Neural cell (in vitro differentiated cells): Measurements from ENCODE around the gene OGT. TPM values are rescaled to one million over a fixed set of nuclear protein-coding genes. Genes with fewer than 3 reads are reported as not detected.
"Not testable (repeated sequence)": the region's sequence is repeated elsewhere in the genome, so short reads cannot be mapped to it uniquely, and the experiment has no call there.

Experiments
- H2AFZ ChIP-seq: fragments of 200-600, 300-800 bp; sonication (generic), shearing (Covaris generic); 2 replicates; pipeline ENCODE4 v1.6.0; 2014; ENCODE audit warnings: low read depth, mild to moderate bottlenecking, antibody characterized with exemption, low read length, moderate library complexity
- H3F3A ChIP-seq: fragments of 200-600 bp; shearing (Covaris generic); 2 replicates; pipeline ENCODE4 v1.6.1; 2016; ENCODE audit warnings: mild to moderate bottlenecking, moderate library complexity, mixed read lengths, antibody characterized with exemption, low read length; ENCODE audit not compliant: insufficient read depth, poor library complexity, severe bottlenecking
- H3K27ac ChIP-seq: fragments of 200-600, 300-800 bp; sonication (generic), shearing (Covaris generic); 2 replicates; pipeline ENCODE4 v1.5.1; 2014; ENCODE audit warnings: mild to moderate bottlenecking, low read length, moderate library complexity
- H3K27me3 ChIP-seq: fragments of 300-800, 200-600 bp; sonication (generic), shearing (Covaris generic); 2 replicates; pipeline ENCODE4 v1.6.0; 2014; ENCODE audit warnings: mild to moderate bottlenecking, low read depth, low read length, moderate library complexity; ENCODE audit not compliant: insufficient read depth
- H3K36me3 ChIP-seq: fragments of 300-800, 200-600 bp; sonication (generic), shearing (Covaris generic); 2 replicates; pipeline ENCODE4 v1.5.1; 2014; ENCODE audit warnings: mild to moderate bottlenecking, antibody characterized with exemption, low read length, moderate library complexity; ENCODE audit not compliant: insufficient read depth
- H3K4me2 ChIP-seq: fragments of 300-800, 200-600 bp; sonication (generic), shearing (Covaris generic); 2 replicates; pipeline ENCODE4 v1.6.0; 2014; ENCODE audit warnings: mild to moderate bottlenecking, low read length
- H3K4me3 ChIP-seq: fragments of 300-800, 200-600 bp; sonication (generic), shearing (Covaris generic); 2 replicates; pipeline ENCODE4 v1.5.1; 2014; ENCODE audit warnings: mild to moderate bottlenecking, low read length, moderate library complexity
- H3K79me2 ChIP-seq: fragments of 200-600 bp; shearing (Covaris generic); replicated peaks from 2 replicates; pipeline ENCODE4 v1.6.0; 2014; ENCODE audit warnings: mild to moderate bottlenecking, low read length, moderate library complexity; ENCODE audit not compliant: insufficient read depth
- H3K9ac ChIP-seq: fragments of 300-800, 200-600 bp; sonication (generic), shearing (Covaris generic); 2 replicates; pipeline ENCODE4 v1.6.1; 2016; ENCODE audit warnings: mild to moderate bottlenecking, low read length, mixed read lengths
- H3K9me2 ChIP-seq: fragments of 200-600 bp; shearing (Covaris generic); 2 replicates; pipeline ENCODE4 v1.6.1; 2016; ENCODE audit warnings: mild to moderate bottlenecking, low read length, mixed read lengths; ENCODE audit not compliant: insufficient read depth
- H3K9me3 ChIP-seq: fragments of 200-600, 300-800 bp; sonication (generic), shearing (Covaris generic); 2 replicates; pipeline ENCODE4 v1.6.1; 2016; ENCODE audit warnings: mild to moderate bottlenecking, mixed run types, low read length, moderate library complexity, mixed read lengths
- H4K20me1 ChIP-seq: fragments of 200-600 bp; shearing (Covaris generic); 2 replicates; pipeline ENCODE4 v1.6.1; 2016; ENCODE audit warnings: mild to moderate bottlenecking, mixed run types; ENCODE audit not compliant: insufficient read depth
- CTCF ChIP-seq: fragments of 450-650 bp; IDR thresholded peaks from 2 replicates; pipeline ENCODE4 v1.5.1; 2014; ENCODE audit warnings: antibody characterized with exemption, mild to moderate bottlenecking, moderate library complexity; ENCODE audit not compliant: poor library complexity, severe bottlenecking
- EP300 ChIP-seq: fragments of 450-650 bp; conservative IDR thresholded peaks from 2 replicates; pipeline ENCODE4 v1.6.1; 2014; ENCODE audit warnings: antibody characterized with exemption, mild to moderate bottlenecking, moderate library complexity; ENCODE audit not compliant: poor library complexity, severe bottlenecking
- EZH2 ChIP-seq: fragments of 200-600, 300-800 bp; shearing (Covaris generic), sonication (generic); IDR thresholded peaks from 2 replicates; pipeline ENCODE4 v1.6.1; 2014; ENCODE audit warnings: antibody characterized with exemption, low read length, borderline replicate concordance, mild to moderate bottlenecking; ENCODE audit not compliant: insufficient read depth, poor library complexity, severe bottlenecking
- MXI1 ChIP-seq: fragments of 450-650 bp; conservative IDR thresholded peaks from 2 replicates; pipeline ENCODE4 v1.6.1; 2014; ENCODE audit warnings: antibody characterized with exemption, mild to moderate bottlenecking; ENCODE audit not compliant: poor library complexity, severe bottlenecking
- POLR2AphosphoS5 ChIP-seq: IDR thresholded peaks from 2 replicates; pipeline ENCODE4 v1.6.1; 2012
- RAD21 ChIP-seq: fragments of 450-650 bp; conservative IDR thresholded peaks from 2 replicates; pipeline ENCODE4 v1.6.1; 2014; ENCODE audit warnings: antibody characterized with exemption, mild to moderate bottlenecking, moderate library complexity
- REST ChIP-seq: IDR thresholded peaks from 2 replicates; pipeline ENCODE4 v1.6.1; 2012; ENCODE audit warnings: borderline replicate concordance
- SMC3 ChIP-seq: fragments of 450-650 bp; conservative IDR thresholded peaks from 2 replicates; pipeline ENCODE4 v1.6.1; 2014; ENCODE audit warnings: antibody characterized with exemption, mild to moderate bottlenecking, moderate library complexity; ENCODE audit not compliant: poor library complexity
- TAF1 ChIP-seq: IDR thresholded peaks from 2 replicates; pipeline ENCODE4 v1.6.1; 2012; ENCODE audit warnings: low read depth
- polyA plus RNA-seq: library from polyadenylated mRNA; depleted of rRNA; stranded (reverse); fragments of >200 nt; gene quantifications from 2 replicates; pipeline ENCODE4 v1.2.3, GENCODE V29; 2014

Gene OGT
- polyA plus RNA-seq, 1 donor from 2014 or later, result 340 TPM

GRCh38 chrX:71565474-71566041, 32.7 kb downstream of the OGT start:
- no peaks in the 10 kb centered on the region for H3K27me3 ChIP-seq
- H3K36me3 ChIP-seq, result no peaks in the 10 kb centered on the region
- TF ChIP-seq MXI1 (no peak), REST (no peak), CTCF (no peak), EP300 (no peak), SMC3 (no peak), POLR2AphosphoS5 (no peak), RAD21 (no peak)

DNA sequence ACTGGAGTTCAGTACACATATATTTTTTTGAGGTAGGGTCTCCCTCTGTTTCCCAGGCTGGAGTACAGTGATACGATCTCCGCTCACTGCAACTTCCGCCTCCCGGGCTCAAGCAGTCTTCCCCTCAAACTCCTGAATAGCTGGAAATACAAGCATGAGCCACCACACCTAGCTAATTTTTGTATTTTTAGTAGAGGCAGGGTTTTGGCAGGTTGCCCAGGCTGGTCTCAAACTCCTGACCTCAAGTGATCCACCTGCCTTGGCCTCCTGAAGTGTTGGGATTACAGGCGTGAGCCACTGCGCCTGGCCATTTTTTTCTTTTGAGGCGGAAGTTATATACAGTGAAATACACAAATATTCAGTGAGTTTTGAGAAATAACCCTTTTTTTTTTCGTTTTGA, 38.5 kb downstream of the OGT start:
- not testable (repeated sequence) for H3K27me3 ChIP-seq, H3K36me3 ChIP-seq, H3K9me2 ChIP-seq, H3K4me2 ChIP-seq, H3K9ac ChIP-seq, H3K79me2 ChIP-seq, H4K20me1 ChIP-seq, H3K9me3 ChIP-seq, H3K4me3 ChIP-seq, H3F3A ChIP-seq, H3K27ac ChIP-seq, H2AFZ ChIP-seq

More at GRCh38 chrX:71565474-71566041, 32.7 kb downstream of the OGT start:
- Histone ChIP-seq H2AFZ (no peak overlapping the region), H4K20me1 (no peaks in the 10 kb centered on the region), H3K27ac (no peak overlapping the region), H3F3A (no peaks in the 10 kb centered on the region), H3K9me2 (no peaks in the 10 kb centered on the region), H3K9me3 (no peaks in the 10 kb centered on the region), H3K4me3 (no peak overlapping the region), H3K9ac (no peak overlapping the region), H3K79me2 (no peaks in the 10 kb centered on the region), H3K4me2 (no peak overlapping the region)

- H3K27ac ChIP-seq, result no peak overlapping the region
These were observed 40.7 kb downstream of the OGT start for GRCh38 chrX:71573590-71573989.

More at GRCh38 chrX:71573590-71573989, 40.7 kb downstream of the OGT start:
- no peak overlapping the region for H3K4me2 ChIP-seq
- TF ChIP-seq MXI1, result no peak
- TF ChIP-seq POLR2AphosphoS5, result no peak
- no peak for TF ChIP-seq EZH2
- TF ChIP-seq CTCF, result no peak
- no peak for TF ChIP-seq EP300
- TF ChIP-seq REST, result no peak
- no peak for TF ChIP-seq SMC3
- TF ChIP-seq TAF1, result no peak
- no peak for TF ChIP-seq RAD21
- no peaks in the 10 kb centered on the region for H3K36me3 ChIP-seq
- no peaks in the 10 kb centered on the region for H3F3A ChIP-seq
- H3K9me2 ChIP-seq, result no peaks in the 10 kb centered on the region
- no peaks in the 10 kb centered on the region for H3K9me3 ChIP-seq
- H4K20me1 ChIP-seq, result no peaks in the 10 kb centered on the region
- H3K27me3 ChIP-seq, result no peaks in the 10 kb centered on the region
- no peaks in the 10 kb centered on the region for H3K79me2 ChIP-seq
- no peak overlapping the region for H3K4me3 ChIP-seq
- no peak overlapping the region for H2AFZ ChIP-seq
- H3K9ac ChIP-seq, result no peak overlapping the region
